GM18526 (cell line): ENCODE data around the gene CISD3.
A peak's percentile ranks its signal among the peaks of the same experiment; 100 is the strongest.

Experiments
- POLR2A ChIP-seq: IDR thresholded peaks from 3 replicates; pipeline ENCODE4 v1.6.1; 2011; ENCODE audit not compliant: insufficient read length; ENCODE audit errors: extremely low read depth

CISD3 gene, protein sequence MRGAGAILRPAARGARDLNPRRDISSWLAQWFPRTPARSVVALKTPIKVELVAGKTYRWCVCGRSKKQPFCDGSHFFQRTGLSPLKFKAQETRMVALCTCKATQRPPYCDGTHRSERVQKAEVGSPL

DNA sequence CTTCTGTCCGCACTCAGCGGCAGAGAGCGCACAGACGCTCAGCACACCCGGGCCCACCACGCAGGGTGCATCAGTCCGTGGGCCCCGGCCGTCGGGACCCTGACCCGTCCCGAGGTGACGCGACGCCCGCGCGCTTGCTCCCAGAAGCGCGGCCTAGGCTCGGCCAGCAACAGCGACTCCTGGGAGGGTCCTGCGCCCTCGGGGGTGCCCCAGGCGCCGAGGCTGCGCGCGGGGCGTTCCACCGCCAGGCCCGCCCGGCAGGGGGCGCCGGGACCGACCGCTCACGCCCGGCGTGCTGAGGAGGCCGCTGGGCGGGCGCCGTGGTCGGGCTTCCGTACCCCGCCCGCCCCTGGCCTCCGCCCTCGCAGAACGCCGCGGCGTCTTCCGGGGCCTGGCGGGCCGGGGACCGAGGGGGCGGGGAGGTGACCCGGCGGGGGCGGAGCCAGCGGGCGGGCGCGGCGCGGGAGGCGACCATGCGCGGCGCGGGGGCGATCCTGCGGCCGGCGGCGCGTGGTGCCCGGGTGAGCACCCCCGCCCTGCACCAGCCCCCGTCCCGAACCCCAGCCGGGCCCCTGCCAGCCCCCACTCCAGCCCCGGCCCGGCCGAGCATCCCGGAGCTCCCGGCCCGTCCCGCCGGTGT is at the start of gene CISD3:
Gene CISD3 (plus strand): TSS at position 456 of the 640 bp plus-strand sequence. CDS start 18 bp downstream, at position 474.
- TF ChIP-seq POLR2A = no peak

DNA sequence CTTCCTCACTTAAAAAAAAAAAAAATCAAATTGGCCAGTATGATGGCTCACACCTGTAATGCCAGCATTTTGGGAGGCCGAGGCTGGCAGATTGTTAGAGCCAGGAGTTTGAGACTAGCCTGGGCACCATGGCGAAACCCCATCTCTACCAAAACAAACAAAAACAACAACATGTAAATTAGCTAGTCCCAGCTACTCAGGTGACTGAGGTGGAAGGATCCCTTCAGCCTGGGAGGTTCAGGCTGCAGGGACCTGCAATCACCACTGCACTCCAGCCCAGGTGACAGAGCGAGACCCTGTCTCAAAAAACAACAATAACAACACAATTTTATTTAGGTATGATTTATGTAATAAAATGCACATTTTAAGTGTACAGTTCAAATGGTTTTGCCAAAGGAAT is 49.0 kb upstream of the CISD3 start:
- no peak for TF ChIP-seq POLR2A

DNA sequence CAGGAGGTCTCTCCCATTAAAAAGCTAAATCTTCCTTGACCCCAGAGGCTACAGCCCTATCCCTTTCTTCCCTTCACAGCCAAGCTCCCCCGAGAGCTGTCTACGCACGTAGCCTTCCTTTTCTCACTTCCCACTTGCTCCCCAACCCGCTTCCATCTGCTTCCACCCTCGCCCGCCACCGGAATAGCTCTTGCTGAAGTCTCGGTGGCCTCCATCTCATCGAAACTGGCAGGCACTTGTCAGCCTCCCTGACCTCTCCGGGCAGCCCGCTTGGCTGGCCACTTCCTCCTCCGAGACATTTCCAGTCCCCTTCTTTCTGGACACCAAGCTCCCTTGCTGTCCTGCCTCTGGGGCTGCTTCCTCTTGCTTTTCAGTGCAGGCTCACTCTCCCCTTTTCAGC is 44.6 kb upstream of the CISD3 start:
- no peak for TF ChIP-seq POLR2A

DNA sequence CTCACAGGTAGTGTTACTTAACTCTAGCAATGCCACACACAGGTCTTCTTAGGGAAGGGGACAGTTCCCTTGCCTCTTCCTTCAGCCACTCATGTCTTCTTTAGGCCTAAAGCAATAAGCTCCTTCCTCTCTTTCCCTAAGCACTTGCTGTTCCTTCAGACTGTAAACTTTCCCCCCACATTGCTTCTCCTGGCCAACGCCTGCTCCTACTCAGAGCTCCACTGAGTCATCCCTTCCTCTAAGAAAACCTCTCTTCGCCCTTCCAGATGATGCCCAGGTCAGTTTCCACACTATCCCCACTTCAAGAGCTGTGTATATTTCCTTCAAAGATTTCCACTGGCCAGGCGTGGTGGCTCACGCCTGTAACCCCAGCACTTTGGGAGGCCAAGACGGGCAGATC is 42.9 kb upstream of the CISD3 start:
- no peak for TF ChIP-seq POLR2A

DNA sequence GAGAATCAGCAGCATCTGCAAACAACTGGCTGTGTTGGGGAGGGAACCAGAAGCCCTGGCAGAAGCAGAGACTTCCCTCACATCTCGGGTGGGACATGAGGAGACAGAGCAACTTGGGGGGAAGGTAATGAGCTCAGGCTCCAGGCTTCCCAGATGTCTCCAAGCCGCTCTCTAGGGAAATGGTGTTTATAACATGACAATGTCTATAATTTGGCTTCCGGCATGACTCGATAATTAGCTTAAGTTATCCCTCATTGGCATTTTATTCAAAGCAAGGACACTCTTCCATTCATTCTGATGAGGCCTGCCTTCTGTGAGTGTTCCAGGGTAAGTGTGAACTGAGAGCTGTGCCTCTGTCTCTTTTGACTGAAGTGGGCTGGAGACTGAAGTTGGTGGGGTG is 39.8 kb upstream of the CISD3 start:
- no peak for TF ChIP-seq POLR2A

DNA sequence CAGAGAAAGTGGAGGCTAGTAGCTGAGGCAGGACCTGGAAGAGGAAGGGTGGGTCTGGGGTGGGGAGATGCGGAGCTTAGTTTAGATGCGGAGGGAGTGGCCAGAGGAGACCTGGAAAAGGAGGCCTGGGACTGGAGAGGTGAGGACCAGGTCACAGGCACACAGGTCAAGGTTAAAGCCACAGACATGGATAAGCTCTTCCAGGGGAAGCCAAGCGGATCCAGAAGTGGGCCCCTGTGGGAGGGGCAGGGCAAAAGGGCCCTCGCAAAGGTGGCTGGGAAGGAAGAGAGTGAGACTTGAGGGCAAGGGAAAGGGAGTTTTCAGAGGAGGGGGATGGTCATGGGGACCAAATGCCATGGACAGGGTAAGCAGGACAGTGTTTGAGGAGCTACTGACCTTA is 39.0 kb upstream of the CISD3 start:
- no peak for TF ChIP-seq POLR2A

DNA sequence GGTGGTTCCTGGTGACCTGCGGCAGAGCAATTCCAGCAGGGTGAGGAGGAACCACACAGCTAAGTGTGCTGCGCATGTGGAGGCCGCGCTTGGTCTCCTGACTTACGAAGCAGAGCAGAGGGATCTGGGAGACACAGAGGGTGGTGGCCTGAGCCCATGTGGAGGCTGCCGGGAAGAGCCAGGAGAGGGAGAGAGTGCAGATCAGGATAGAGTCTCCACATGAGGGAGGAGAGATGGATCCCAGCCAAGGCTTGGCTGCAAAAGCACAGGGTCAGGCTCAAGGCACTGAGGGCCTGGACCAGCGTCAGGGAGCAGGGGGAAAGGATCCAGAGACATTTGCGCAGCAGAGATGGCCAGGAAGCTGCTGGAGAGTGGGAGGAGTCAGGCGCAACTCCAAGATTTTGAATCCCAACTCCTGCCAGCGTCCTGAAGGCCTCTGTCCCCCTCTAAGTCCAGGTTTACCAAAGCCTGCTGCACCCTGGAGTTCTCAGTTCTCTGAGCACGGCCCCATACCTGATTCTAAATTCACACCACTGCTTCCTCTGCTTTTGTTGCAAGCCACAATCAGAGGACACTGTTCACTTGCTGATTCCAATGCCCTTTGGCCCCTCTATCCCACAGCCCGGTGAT is 36.3 kb upstream of the CISD3 start:
- no peak for TF ChIP-seq POLR2A

DNA sequence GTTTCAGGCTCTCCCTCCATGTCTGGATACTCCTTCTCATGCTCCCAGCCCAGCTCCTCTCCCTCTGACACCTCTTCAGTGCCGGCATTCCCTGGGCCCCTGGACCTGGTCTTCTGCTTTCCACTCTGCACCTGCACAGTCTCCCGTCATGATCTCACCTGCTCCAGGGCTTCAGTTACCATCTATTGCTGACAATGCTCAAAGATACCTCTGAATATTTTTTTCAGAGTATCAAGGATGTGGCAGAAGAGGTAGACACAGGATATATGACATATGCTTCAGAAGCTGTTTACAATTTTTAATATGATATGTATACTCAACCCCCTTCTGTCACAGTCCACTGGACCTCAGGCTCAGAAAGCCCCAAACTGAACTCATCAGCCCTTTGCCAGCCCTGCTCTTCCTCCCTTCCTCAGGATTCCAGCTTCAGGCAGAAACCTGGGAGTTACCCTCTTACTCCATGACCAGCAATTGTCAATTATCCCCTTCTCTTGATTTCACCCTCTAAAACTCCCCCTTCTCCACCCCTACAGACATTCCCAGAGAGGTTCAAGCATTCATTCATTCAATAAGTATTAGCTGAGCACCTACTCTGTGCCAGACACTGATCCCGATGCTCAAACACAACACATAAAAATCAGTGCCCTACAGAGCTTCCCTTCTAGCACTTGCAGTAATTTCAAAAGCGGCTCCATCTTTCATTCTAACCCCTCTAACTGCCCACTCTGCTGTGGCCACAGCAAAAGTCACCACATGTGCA is 32.9 kb upstream of the CISD3 start:
- TF ChIP-seq POLR2A = no peak

DNA sequence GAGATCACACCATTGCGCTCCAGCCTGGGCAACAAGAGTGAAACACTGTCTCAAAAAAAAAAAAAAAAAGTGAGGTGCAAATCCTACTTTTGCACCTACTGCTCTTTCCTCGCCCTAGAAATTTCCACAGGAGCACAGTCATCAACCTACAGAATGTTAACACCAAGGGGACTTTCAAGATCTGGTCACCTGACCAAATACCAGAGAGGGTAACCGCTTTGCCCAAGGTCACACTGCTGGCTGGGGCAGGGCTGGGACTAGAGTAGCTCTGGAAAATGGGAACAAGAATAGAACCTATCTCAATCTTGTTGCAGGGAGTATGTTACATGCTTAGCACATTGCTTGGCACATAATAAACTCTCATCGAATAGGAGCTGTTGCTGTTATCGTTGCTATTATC is 31.4 kb upstream of the CISD3 start:
- TF ChIP-seq POLR2A = no peak

DNA sequence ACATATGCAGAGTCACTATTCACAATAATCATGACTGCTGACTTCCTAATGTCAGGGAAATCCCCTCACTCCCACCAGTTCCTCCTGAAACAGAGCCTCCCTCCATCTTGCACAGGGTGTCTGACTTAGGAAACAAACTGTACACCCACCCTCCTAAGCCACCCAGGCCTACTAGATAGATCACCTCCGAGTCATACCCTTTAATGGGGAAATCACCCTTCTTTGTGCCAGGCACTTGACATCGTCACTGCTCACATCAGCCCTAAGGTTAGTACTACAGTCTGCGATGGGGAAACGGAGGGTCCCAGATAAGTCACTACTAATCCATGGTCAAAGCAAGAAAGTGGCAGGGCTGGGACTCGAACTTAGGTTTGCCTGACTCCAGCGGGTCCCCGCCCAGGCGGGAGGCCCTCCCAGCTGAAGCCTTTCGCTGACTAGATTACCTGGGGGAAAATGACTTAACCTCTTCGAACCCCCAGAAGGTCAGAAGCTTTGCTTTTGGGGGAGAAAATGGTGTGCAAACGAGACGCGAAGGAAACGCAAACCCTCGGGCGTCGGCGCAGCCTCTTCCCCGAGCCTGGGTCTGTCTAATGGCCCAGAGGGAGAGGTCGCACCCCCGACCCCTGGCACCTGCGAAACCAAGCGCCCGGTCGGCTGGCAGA is 28.5 kb upstream of the CISD3 start:
- no peak for TF ChIP-seq POLR2A

DNA sequence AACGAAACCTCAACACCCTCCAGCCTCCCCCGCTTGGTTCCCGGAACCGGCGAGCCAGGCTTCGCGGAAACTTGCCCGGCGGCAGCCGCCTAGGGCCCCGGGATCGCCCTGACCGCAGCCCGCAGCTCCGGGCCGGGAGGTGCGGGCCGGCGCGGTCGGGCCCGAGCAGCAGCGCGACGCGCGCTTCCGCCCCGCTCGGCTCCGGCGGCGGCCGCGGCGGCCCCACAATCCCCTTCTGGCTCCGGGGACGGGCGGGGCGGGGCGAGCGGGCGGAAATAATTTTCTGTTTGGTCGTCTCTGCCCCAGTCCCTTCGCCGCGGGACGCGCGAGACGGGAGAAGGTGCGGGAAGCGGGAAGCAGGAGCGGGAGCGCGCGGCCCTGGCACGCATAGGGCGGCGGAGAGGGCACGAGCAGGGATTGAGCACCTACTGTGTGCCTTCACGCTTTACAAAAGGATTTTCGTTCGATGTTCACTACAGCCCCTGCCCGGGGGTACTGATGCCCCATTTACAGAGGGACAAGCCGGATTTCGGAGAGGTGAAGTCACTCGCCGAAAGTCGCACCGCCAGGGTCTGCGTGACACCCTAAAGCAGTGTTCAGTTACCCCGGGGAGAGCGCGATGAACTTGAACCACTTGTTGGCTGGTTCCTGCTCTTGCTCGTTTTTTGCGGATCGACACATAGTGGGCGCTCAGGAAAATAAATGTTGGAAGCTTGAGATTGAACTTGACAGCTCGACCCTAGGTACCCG is 27.8 kb upstream of the CISD3 start:
- peak; percentile 89 for TF ChIP-seq POLR2A

DNA sequence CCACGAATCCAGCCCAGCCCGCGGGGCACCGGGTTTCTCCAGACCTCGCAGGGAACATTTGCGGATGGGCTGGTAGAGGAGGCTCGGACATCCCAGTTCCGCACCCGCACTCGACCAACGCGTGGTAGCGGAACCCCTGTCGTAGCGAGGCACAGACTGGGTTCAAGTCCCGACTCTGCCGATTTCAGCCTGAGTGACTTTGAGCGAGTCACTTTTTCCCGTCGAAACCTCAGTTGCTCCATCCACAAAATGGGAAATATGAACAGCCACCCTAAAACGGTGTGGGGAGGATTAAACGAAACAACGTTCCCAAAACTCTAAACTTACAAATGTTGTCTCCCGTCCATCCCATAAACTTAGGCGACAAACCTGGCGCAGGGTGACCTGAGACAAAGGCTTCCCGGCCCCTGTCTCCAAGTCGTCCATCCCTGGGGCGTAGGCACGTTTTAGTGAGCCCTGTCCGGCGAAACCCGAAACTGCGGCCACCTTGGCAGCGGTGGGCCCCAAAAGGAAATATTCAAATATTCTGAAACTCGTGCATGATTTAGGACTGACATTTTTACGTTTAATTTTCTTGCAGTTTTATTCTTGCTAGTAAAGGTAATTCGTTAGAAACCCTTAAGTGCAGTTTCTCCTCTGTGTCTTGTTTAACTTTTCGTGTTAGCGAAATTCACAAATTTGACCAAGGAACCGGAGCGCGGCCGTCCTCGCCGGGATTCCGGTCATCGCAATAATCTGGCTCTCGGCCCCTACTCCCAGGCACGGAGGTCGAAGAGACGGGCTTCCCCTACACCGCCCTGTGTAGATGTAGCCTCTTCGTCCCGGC is 27.0 kb upstream of the CISD3 start:
- TF ChIP-seq POLR2A = peak; percentile 51

DNA sequence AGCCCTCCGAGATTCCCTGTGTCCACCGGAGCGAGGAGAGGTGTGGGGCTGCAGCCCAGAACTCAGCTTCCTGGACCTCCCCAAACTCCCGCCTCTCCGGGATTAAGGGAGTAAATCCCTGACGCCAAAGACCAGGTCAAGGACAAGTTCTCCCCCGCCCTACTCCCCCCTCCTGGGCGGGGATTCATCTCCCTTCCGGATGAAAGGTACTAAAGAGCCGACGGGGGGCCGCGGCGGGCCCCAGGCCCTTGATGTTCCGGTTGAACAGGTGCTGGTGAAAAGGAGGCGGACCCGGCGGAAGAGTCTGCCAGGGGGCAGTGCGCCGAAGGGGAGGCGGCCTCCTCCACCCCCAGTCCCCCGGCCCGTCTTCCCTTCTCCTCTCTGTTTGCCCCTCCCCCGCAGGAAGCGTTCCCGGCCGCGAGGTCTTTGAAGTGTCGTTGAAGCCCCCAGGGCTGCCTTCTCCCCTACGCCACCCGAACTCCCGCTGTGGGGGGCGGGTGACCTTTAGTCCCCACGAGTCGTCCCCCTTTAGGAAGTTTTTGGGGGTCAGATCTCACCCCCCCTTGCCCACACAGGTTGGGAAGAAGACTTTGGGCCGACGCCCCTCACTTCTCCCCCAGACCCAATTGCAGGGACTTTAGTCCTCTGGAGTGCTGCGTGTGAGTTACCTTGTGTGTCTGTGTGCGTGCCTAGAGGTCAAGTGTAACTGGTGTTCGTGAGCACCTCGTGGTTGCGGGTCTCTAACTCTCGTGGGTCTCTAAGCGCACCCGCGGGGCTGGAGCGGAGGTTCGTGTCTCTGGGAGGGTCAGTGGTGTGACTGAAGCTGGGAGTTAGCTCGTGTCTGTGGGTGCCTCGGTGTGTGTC is 26.2 kb upstream of the CISD3 start:
- peak; percentile 48 for TF ChIP-seq POLR2A
